B cell (primary cell): ENCODE measurements around the gene HINT3. TPM values are rescaled to one million over a fixed set of nuclear protein-coding genes. Genes with fewer than 3 reads are reported as not detected.

Source experiments
- ATAC-seq: fragments of 200-7000 bp; cut with Tn5 transposase; one replicate; pipeline ENCODE4 v1.10.0; 2021; ENCODE audit warnings: low read depth, mild to moderate bottlenecking, moderate number of reproducible peaks, moderate library complexity
- CTCF ChIA-PET: fragments of 350-600 bp; sonication (Branson Sonifier 250); formaldehyde crosslinking; loops from one replicate; lab custom pipeline; 2021; ENCODE audit warnings: antibody characterized with exemption, inconsistent platforms; lab: Charles Lee
- POLR2A ChIA-PET: fragments of 350-600 bp; sonication (Branson Sonifier 250); formaldehyde crosslinking; loops from one replicate; lab custom pipeline; 2021; ENCODE audit warnings: antibody characterized with exemption; lab: Charles Lee
- DNase-seq: peaks from one replicate; pipeline ENCODE4 v3.0.0; 2013
- H2AFZ ChIP-seq: 2 replicates; pipeline ENCODE4 v1.6.1; 2012; ENCODE audit warnings: mild to moderate bottlenecking, low read depth, low read length; ENCODE audit not compliant: insufficient read depth, poor library complexity, severe bottlenecking
- H3K27ac ChIP-seq, 2 donors: 1 replicate in 1 of 2; 2 replicates in 1 of 2; pipeline ENCODE4 v1.5.1; 2012 to 2013; ENCODE audit warnings: low read length in 2 of 2, mild to moderate bottlenecking in 2 of 2, moderate library complexity in 1 of 2
- H3K27me3 ChIP-seq, 4 experiments: fragments of 200-600 bp in 1 of 4; sonication (generic) in 1 of 4; replicated peaks in 1 of 4; 1 replicate in 2 of 4; 2 replicates in 2 of 4; pipeline versions ENCODE4 v1.6.1 to v1.7.0; 2013 to 2016; ENCODE audit warnings: low read length in 3 of 4, mild to moderate bottlenecking in 2 of 4, mixed read lengths in 1 of 4, moderate library complexity in 1 of 4; ENCODE audit not compliant: insufficient read depth in 4 of 4, control insufficient read depth in 3 of 4; ENCODE audit errors: control extremely low read depth in 1 of 4
- H3K36me3 ChIP-seq, 2 experiments: replicated peaks in 1 of 2; 1 replicate in 1 of 2; 2 replicates in 1 of 2; pipeline versions ENCODE4 v1.6.1 to v1.7.1; 2013; ENCODE audit warnings: low read length in 1 of 2; ENCODE audit not compliant: insufficient read depth in 2 of 2, control insufficient read depth in 1 of 2; ENCODE audit errors: control extremely low read depth in 1 of 2, extremely low read depth in 1 of 2
- H3K4me1 ChIP-seq, 2 donors: fragments of 200-600 bp in 1 of 2; sonication (generic) in 1 of 2; 1 replicate in 1 of 2; 2 replicates in 1 of 2; pipeline versions ENCODE4 v1.5.1 to v1.6.1; 2013 to 2017; ENCODE audit warnings: low read length in 2 of 2; ENCODE audit not compliant: control insufficient read depth in 2 of 2, insufficient read depth in 2 of 2
- H3K4me2 ChIP-seq: replicated peaks from 2 replicates; pipeline ENCODE3; 2012; ENCODE audit warnings: mild to moderate bottlenecking, low read depth, low read length; ENCODE audit not compliant: poor library complexity, severe bottlenecking
- H3K4me3 ChIP-seq, 5 experiments: fragments of 200-600 bp in 1 of 5; sonication (generic) in 1 of 5; 1 replicate in 3 of 5; 2 replicates in 2 of 5; pipeline versions ENCODE4 v1.5.1 to v1.7.0; 2011 to 2016; ENCODE audit warnings: low read length in 4 of 5, mild to moderate bottlenecking in 4 of 5, low read depth in 2 of 5, control low read depth in 1 of 5, moderate library complexity in 1 of 5; ENCODE audit not compliant: insufficient read depth in 1 of 5; ENCODE audit errors: control extremely low read depth in 1 of 5, extremely low read depth in 1 of 5
- H3K79me2 ChIP-seq: fragments of 200-600 bp; sonication (generic); one replicate; pipeline ENCODE4 v1.6.0; 2016; ENCODE audit warnings: low read length; ENCODE audit not compliant: control insufficient read depth, insufficient read depth
- H3K9ac ChIP-seq: fragments of 200-600 bp; sonication (generic); 2 replicates; pipeline ENCODE4 v1.6.1; 2017; ENCODE audit warnings: mild to moderate bottlenecking, low read length, moderate library complexity
- H3K9me3 ChIP-seq, 3 donors: one replicate each; pipeline versions ENCODE4 v1.6.1 to v1.7.1; 2013; ENCODE audit warnings: low read length in 2 of 3; ENCODE audit not compliant: control insufficient read depth in 2 of 3, insufficient read depth in 1 of 3; ENCODE audit errors: control extremely low read depth in 1 of 3
- H4K20me1 ChIP-seq: 2 replicates; pipeline ENCODE4 v1.6.0; 2012; ENCODE audit warnings: mild to moderate bottlenecking, low read length; ENCODE audit not compliant: insufficient read depth, control insufficient read depth, poor library complexity, severe bottlenecking
- H3K27ac Mint-ChIP-seq: one replicate; pipeline ENCODE4 v1.8.0; 2021; ENCODE audit warnings: mixed read lengths
- H3K27me3 Mint-ChIP-seq: one replicate; pipeline ENCODE4 v1.8.0; 2021; ENCODE audit warnings: mixed read lengths
- H3K4me1 Mint-ChIP-seq: one replicate; pipeline ENCODE4 v1.8.0; 2021; ENCODE audit warnings: mixed read lengths
- H3K4me3 Mint-ChIP-seq: one replicate; pipeline ENCODE4 v1.8.0; 2021; ENCODE audit warnings: mixed read lengths
- H3K9me3 Mint-ChIP-seq: one replicate; pipeline ENCODE4 v1.8.0; 2022; ENCODE audit warnings: mixed read lengths; ENCODE audit not compliant: insufficient read depth
- EZH2 ChIP-seq: IDR thresholded peaks from 2 replicates; pipeline ENCODE4 v1.6.1; 2012; ENCODE audit warnings: borderline replicate concordance, low read depth, mild to moderate bottlenecking, moderate library complexity, low read length; ENCODE audit not compliant: insufficient read depth, poor library complexity, severe bottlenecking
- WGBS: methylation state at CpG from one replicate; pipeline ENCODE4 v1.1.5; 2013; ENCODE audit warnings: missing lambda C conversion rate; ENCODE audit not compliant: insufficient coverage; 5-methylcytosine and 5-hydroxymethylcytosine counted together
- intact Hi-C: fragments of 100-400 bp; cut with micrococcal nuclease; formaldehyde crosslinking; loops from one replicate; pipeline ENCODE4 v1.10.0; 2022
- polyA plus RNA-seq: library from polyadenylated mRNA; depleted of rRNA; stranded (reverse); fragments of >200 nt; gene quantifications from 2 replicates; pipeline ENCODE4 v1.2.3, GENCODE V29; 2012
- total RNA-seq, 2 donors: library from RNA; stranded (reverse); fragments of 120-200 nt in 1 of 2; gene quantifications; 1 replicate in 1 of 2; 2 replicates in 1 of 2; pipeline versions ENCODE4 v1.2.3 to v1.2.4, GENCODE V29; 2013 to 2022
- TF ChIP-seq, protein P1 (sequence below): fragments of 200-600 bp; IDR thresholded peaks from one replicate; pipeline ENCODE4 v1.8.0; 2022; ENCODE audit warnings: antibody characterized with exemption, mild to moderate bottlenecking

The HINT3 gene
- total and polyA plus RNA-seq, 2 donors (not counting 1 experiment from before 2014, with no cell fraction given) = 5.5 to 12.4 TPM

- TF ChIP-seq, protein P1, sequence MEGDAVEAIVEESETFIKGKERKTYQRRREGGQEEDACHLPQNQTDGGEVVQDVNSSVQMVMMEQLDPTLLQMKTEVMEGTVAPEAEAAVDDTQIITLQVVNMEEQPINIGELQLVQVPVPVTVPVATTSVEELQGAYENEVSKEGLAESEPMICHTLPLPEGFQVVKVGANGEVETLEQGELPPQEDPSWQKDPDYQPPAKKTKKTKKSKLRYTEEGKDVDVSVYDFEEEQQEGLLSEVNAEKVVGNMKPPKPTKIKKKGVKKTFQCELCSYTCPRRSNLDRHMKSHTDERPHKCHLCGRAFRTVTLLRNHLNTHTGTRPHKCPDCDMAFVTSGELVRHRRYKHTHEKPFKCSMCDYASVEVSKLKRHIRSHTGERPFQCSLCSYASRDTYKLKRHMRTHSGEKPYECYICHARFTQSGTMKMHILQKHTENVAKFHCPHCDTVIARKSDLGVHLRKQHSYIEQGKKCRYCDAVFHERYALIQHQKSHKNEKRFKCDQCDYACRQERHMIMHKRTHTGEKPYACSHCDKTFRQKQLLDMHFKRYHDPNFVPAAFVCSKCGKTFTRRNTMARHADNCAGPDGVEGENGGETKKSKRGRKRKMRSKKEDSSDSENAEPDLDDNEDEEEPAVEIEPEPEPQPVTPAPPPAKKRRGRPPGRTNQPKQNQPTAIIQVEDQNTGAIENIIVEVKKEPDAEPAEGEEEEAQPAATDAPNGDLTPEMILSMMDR = no peak
- TF ChIP-seq EZH2 = no peak
- peak overlapping the region; percentile 76 for H2AFZ ChIP-seq
- ChIA-PET POLR2A (no interaction called here), CTCF (interaction anchor here (0.9 to 2.8 kb wide), 7 partner anchors 13 to 129 kb away, joined by 3 to 15 read pairs (median 5); partner anchors contain the start of genes HINT3 and NCOA7)
- H3K9me3 ChIP-seq = no peaks in the 10 kb centered on the region
- H3K4me3 ChIP-seq = peak overlapping the region in 3 of 5 experiments; percentile 33 to 51 (median 49)
- Mint-ChIP-seq H3K9me3 (no peaks in the 10 kb centered on the region), H3K27ac (peak overlapping the region; percentile 72), H3K4me1 (peaks cover 21% of the 10 kb centered on the region), H3K4me3 (peak overlapping the region; percentile 75), H3K27me3 (no peaks in the 10 kb centered on the region)
- H3K9ac ChIP-seq = peak overlapping the region; percentile 54
- H3K36me3 ChIP-seq = peaks cover 1 to 11% of the 10 kb centered on the region in 2 experiments
- H3K79me2 ChIP-seq = no peaks in the 10 kb centered on the region
- H4K20me1 ChIP-seq = no peaks in the 10 kb centered on the region
- H3K27me3 ChIP-seq = no peaks in the 10 kb centered on the region
- DNase-seq (no peak), ATAC-seq (no peak)
- H3K4me1 ChIP-seq = peaks cover 13 to 14% of the 10 kb centered on the region in 2 donors
- WGBS = no CpG with 5 or more reads among the region's 3 CpGs
- H3K4me2 ChIP-seq = peak overlapping the region; percentile 65
- H3K27ac ChIP-seq = peak overlapping the region; percentile 50 to 85
- intact Hi-C loops = loop anchor here (1.0 to 2.0 kb wide), 2 partner anchors 37 to 129 kb away; partner anchors contain the start of genes HINT3 and NCOA7
Measured at GRCh38 chr6:125919618-125920017, 37.0 kb upstream of the HINT3 start.

DNA sequence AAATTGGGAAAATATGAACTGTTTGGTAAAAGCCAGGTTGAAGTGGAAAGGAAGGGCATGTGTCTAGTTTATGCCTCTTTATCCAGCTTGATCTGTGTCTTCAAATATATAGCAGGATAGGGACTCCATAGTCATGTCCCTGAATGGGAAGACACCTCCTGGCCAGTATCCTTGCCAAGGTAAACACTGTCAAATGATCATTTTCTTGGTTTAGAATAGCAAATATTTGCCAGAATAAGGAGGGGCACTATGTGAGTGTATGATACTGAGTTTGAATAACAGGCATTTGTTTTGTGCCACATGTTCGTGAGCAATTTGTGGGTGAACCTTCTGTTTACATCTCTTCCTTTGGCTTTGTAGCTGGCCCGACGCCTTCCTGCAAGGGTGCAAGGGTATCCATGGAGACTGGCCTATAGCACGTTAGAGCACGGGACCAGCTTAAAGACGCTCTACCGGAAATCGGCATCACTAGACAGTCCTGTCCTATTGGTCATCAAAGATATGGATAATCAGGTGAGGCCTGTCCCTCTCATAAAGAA lies 34.2 kb upstream of the HINT3 start:
- Histone ChIP-seq H3K36me3 (peaks cover 0 to 7% of the 10 kb centered on the region in 2 experiments), H3K4me1 (peaks cover 13 to 14% of the 10 kb centered on the region in 2 donors), H3K79me2 (no peaks in the 10 kb centered on the region), H3K9ac (no peak overlapping the region), H4K20me1 (no peaks in the 10 kb centered on the region), H3K27ac (no peak overlapping the region), H2AFZ (no peak overlapping the region), H3K4me3 (no peak overlapping the region), H3K4me2 (no peak overlapping the region), H3K27me3 (no peaks in the 10 kb centered on the region), H3K9me3 (no peaks in the 10 kb centered on the region)
- Mint-ChIP-seq H3K4me3 (no peak overlapping the region), H3K27me3 (no peaks in the 10 kb centered on the region), H3K9me3 (no peaks in the 10 kb centered on the region), H3K4me1 (peaks cover 22% of the 10 kb centered on the region), H3K27ac (no peak overlapping the region)
- TF ChIP-seq EZH2 = no peak
- TF ChIP-seq, protein P1 = no peak
- ChIA-PET POLR2A (no interaction called here), CTCF (interaction anchor here (1.0 kb wide), 1 partner anchor 16 kb away, joined by 4 read pairs; no protein-coding TSS in a partner anchor)
- WGBS = 99% methylated on average over 7 of the region's 8 CpGs
- ATAC-seq = no peak
- intact Hi-C loops = no loop called here
- DNase-seq = no peak
